Skin of body (tissue), 2 donors: Measurements from ENCODE around the gene MDM1. TPM values are rescaled to one million over a fixed set of nuclear protein-coding genes. Genes with fewer than 3 reads are reported as not detected.
A peak's percentile ranks its signal among the peaks of the same experiment; 100 is the strongest.

Experiments used
- DNase-seq: peaks from one replicate; lab custom pipeline; 2025; lab: John Stamatoyannopoulos, UW
- total RNA-seq: library from RNA; depleted of rRNA; stranded (reverse); fragments of >200 nt; gene quantifications from one replicate; pipeline ENCODE4 v1.2.3, GENCODE V29; 2014

Gene MDM1
- total RNA-seq, 1 donor from 2014 or later, result 15.5 TPM

DNA sequence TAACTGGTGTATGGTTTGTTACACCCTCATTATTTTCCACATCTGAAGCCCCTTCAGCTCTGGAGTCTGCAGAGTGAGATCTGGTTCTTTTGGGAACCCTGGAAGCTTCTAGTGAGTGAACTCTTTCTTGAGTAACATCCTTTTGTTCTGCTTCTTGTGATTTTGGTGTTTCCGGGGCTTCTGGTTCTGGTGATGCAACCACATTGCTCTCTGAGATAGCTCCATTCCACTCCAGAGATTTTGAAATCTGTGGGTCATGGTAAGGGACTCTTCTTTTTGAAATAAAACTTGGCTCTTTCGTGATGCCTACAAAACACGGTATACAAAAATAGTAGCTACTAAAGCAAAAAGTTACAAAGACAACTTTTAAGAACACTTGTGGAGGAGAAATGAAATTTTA, 5.4 kb downstream of the MDM1 start:
- DNase-seq, result no peak

GRCh38 chr12:68325966-68326365, 6.2 kb downstream of the MDM1 start:
- DNase-seq, result no peak

DNA sequence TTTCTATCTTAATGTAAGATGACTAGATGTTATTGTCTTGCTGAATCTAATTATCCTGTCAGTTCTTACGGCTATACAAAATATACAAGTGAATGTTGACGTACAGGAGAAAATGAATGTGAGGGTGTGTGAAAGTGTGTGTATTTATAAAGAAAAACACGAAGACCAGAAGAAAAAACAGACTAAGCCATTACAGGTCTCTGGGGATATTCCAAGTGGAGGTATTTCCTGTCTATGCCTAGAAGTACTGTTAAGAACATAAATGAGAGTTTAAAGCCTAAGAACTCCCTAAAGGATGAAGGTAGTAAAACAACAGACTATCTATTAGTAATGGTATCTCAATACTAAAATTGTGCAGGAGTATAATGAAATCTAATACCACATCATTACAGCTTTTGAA, 7.6 kb downstream of the MDM1 start:
- DNase-seq, result no peak

GRCh38 chr12:68321140-68321539, 11.0 kb downstream of the MDM1 start:
- DNase-seq, result no peak

DNA sequence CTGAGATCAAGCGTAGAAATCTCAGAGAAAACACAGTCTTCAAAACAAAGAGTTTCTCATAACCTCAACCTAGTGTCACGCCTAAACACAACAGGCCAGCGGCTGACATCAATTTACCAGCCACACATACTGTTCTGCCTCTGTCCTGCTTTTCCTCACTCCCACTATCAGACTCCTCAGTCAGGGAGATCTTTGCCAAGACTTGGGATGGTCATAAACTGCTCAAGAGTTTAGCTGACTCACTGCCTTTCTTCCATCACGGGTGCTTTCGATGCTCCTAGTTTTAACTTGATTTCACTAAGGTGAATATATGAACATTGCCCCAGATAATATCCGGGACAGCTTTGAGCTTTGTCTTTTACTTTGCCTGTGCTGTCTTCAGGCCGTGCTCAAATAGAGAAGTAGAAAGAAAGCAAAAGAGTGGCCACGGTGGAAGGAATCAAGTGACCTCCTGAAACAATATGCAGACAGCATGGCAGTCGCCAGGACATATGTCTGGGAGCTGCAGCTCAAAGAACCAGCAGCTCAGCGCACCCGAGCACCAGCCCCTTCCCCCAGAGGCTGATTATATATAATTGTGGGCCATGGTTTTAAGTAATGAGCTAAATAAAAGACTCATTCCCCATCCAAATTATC, 12.1 kb downstream of the MDM1 start:
- DNase-seq, result no peak

- DNase-seq, result peak; percentile 13
Observed at GRCh38 chr12:68317047-68317667, 15.0 kb downstream of the MDM1 start.

GRCh38 chr12:68310370-68310769, 21.8 kb downstream of the MDM1 start:
- DNase-seq, result no peak

- no peak for DNase-seq
Observed at GRCh38 chr12:68306564-68306963, 25.6 kb downstream of the MDM1 start.

- DNase-seq, result no peak
Observed at GRCh38 chr12:68305278-68305677, 26.9 kb downstream of the MDM1 start.

- no peak for DNase-seq
Observed at GRCh38 chr12:68304626-68305025, 27.5 kb downstream of the MDM1 start.

GRCh38 chr12:68303850-68304249, 28.3 kb downstream of the MDM1 start:
- no peak for DNase-seq

- DNase-seq, result no peak
Observed at GRCh38 chr12:68297929-68298328, 34.2 kb downstream of the MDM1 start.

GRCh38 chr12:68294251-68294650, 37.9 kb downstream of the MDM1 start:
- no peak for DNase-seq

DNA sequence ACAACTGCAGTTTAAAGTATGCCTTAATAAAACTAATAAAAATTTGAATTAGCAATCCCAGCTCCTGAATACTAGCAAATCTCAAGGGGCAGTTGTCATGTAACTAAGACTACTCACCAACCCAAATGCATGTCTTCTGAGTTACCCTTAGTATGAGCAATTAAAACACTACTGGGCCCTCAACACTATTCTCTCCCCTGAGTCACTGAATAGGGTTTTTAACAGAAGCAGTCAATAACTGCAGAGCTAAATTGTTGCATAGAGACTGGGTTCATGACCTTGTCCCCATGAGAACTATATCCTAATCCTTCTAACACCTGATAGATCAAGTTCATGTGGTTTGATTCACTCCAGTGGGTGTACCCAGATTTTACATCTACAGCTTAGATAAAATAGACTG, 38.8 kb downstream of the MDM1 start:
- no peak for DNase-seq

DNA sequence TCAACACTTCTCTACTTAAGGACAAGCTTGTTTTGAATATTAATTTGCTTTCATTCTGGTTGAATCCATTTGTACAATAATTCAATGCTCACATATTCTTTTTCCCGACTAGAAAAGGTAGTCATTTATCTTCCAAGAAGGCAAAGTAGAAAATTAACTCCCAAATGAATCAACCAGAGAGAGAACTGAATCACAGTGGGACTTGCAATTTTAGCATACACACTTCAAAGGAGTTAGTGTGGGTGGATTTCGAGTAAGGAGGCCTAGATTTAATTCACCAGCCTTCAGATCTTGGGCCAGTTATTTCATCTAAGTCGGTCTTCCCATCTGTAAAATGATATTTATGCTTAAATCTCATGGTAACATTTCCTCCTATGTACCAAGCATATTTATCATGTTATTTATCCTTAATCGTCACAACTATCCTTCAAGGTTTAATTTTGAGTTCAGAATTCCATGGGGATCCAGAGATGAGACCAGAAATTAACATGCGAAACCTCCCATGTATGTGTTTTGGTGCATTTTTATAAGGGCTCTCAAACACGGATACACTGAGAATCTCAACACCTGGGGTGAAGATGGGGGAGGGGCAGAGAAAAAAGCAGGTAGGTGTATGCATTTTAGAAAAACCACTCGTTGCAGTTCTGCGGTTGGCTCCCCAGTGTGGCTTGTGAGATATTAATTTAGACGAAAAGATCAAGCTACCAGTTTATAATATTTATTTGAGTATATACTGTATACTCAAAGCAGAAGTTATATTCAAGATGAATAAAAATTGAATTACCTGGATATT, 39.8 kb downstream of the MDM1 start:
- DNase-seq, result no peak

DNA sequence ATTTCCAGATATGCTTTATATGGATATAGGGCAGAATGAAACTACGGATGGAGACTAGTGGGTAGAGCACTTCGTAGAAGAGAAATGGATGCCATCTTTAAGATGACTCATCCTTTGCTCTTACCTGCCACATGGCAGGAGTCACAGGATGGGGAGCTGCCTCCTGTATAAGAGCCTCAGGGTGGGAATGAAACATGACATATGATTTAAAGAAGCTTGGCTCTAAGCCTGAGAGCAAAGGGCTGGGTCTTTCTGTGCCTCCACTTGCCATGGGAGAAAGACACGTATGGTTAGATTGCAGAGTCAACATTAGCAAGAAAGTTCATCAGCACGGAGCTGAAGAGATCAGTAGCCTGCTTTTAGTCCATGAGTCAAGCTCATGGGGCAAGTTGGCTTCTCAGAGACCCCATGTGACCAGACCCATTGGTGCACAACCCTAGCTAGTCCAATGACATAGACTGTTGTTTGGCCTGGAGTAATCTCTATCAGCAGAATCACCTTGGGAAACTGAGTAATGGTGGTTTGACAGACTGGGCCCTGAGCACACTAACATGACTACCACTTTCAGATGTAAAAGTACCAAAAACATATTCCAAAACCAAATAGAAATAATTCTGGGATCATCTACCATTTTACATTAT, 40.6 kb downstream of the MDM1 start:
- DNase-seq, result no peak

GRCh38 chr12:68290126-68290525, 42.0 kb downstream of the MDM1 start:
- no peak for DNase-seq

GRCh38 chr12:68287106-68287505, 45.1 kb downstream of the MDM1 start:
- no peak for DNase-seq

- DNase-seq, result no peak
Observed at GRCh38 chr12:68286396-68286795, 45.8 kb downstream of the MDM1 start.

GRCh38 chr12:68285541-68285940, 46.6 kb downstream of the MDM1 start:
- no peak for DNase-seq

GRCh38 chr12:68281322-68282077, 50.7 kb downstream of the MDM1 start:
- no peak for DNase-seq
